Activated gamma-delta T cell treated with Interleukin-2 at 50 U/mL for 16 hours (primary cell): ENCODE data around the gene CLDN18.

Experiments
- DNase-seq: peaks from one replicate; pipeline ENCODE4 v3.0.0-alpha.2; 2020

Gene CLDN18

GRCh38 chr3:138030734-138031280 is 20.8 kb downstream of the CLDN18 start:
- DNase-seq = no peak

GRCh38 chr3:138031536-138031935 is 21.6 kb downstream of the CLDN18 start:
- DNase-seq = no peak

- DNase-seq = no peak
These were observed 22.6 kb downstream of the CLDN18 start for GRCh38 chr3:138032567-138032966.

- no peak for DNase-seq
These were observed 23.3 kb downstream of the CLDN18 start for GRCh38 chr3:138033202-138033691.

GRCh38 chr3:138034918-138035317 is 25.0 kb downstream of the CLDN18 start:
- DNase-seq = no peak

- DNase-seq = no peak
These were observed 26.6 kb downstream of the CLDN18 start for GRCh38 chr3:138036572-138036971.

- DNase-seq = no peak
These were observed 28.9 kb downstream of the CLDN18 start for GRCh38 chr3:138038725-138039462.

GRCh38 chr3:138042043-138042442 is 32.1 kb downstream of the CLDN18 start:
- no peak for DNase-seq

GRCh38 chr3:138043266-138044029 is 33.5 kb downstream of the CLDN18 start:
- no peak for DNase-seq

GRCh38 chr3:138046085-138046484 is 36.1 kb downstream of the CLDN18 start:
- DNase-seq = no peak

- DNase-seq = no peak
These were observed 37.0 kb downstream of the CLDN18 start for GRCh38 chr3:138046955-138047354.

- DNase-seq = no peak
These were observed 37.7 kb downstream of the CLDN18 start for GRCh38 chr3:138047596-138048158.

GRCh38 chr3:138049157-138049919 is 39.4 kb downstream of the CLDN18 start:
- DNase-seq = no peak

GRCh38 chr3:138051947-138052802 is 42.2 kb downstream of the CLDN18 start:
- DNase-seq = no peak

GRCh38 chr3:138054057-138054456 is 44.1 kb downstream of the CLDN18 start:
- DNase-seq = no peak

- DNase-seq = no peak
These were observed 47.4 kb downstream of the CLDN18 start for GRCh38 chr3:138057384-138057783.

GRCh38 chr3:138059261-138059660 is 49.3 kb downstream of the CLDN18 start:
- DNase-seq = no peak

- no peak for DNase-seq
These were observed 50.8 kb downstream of the CLDN18 start for GRCh38 chr3:138060792-138061191.

GRCh38 chr3:138062037-138062436 is 52.1 kb downstream of the CLDN18 start:
- DNase-seq = no peak

- no peak for DNase-seq
These were observed 52.7 kb downstream of the CLDN18 start for GRCh38 chr3:138062626-138063025.

GRCh38 chr3:138063416-138063815 is 53.5 kb downstream of the CLDN18 start:
- no peak for DNase-seq

GRCh38 chr3:138065949-138066348 is 56.0 kb downstream of the CLDN18 start:
- no peak for DNase-seq
